Epithelial cell of prostate (primary cell): ENCODE results near the gene CHMP6.

Experiments
- DNase-seq: peaks from one replicate; pipeline ENCODE4 v3.0.0-alpha.2; 2011; ENCODE audit warnings: low read depth, low spot score
- H3K27ac ChIP-seq: fragments of 450-650 bp; 2 replicates; pipeline ENCODE4 v1.5.1; 2017; ENCODE audit warnings: mild to moderate bottlenecking

The CHMP6 gene

DNA sequence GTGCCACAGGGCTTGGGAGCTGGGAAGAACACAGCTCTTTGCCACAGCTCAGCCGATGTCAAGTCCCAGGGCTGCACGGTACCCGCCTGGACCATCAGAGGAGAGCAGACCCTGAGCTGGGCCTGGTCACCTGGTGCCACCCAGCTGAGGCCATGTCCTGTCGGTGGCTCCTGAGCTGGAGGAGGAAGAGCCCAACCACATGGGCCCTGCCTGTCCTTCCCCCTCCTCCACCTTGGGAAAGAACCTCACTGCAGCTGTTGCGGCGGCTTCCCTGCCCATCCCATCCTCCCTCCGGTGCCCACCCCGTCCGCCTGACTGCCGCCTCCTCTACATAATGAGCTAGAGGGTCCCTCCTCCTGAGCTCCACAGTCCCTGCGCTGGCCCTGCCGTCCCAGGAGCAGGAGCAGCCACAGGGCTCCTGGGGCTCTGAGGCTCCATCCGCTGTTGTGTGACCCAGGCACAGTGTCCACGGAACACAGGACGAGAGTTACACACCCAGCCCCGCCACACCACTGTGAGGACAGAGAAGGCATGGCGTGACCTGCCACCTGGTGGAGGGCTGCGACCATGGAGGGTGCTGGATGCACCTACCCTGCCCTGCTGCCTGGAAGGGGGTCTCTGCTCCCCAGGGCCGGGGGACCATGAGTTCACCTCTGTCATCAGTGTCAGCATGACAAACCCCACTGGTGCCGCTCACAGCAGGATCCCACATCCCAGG lies 21.4 kb upstream of the CHMP6 start:
- H3K27ac ChIP-seq, result no peak overlapping the region
- DNase-seq, result no peak

DNA sequence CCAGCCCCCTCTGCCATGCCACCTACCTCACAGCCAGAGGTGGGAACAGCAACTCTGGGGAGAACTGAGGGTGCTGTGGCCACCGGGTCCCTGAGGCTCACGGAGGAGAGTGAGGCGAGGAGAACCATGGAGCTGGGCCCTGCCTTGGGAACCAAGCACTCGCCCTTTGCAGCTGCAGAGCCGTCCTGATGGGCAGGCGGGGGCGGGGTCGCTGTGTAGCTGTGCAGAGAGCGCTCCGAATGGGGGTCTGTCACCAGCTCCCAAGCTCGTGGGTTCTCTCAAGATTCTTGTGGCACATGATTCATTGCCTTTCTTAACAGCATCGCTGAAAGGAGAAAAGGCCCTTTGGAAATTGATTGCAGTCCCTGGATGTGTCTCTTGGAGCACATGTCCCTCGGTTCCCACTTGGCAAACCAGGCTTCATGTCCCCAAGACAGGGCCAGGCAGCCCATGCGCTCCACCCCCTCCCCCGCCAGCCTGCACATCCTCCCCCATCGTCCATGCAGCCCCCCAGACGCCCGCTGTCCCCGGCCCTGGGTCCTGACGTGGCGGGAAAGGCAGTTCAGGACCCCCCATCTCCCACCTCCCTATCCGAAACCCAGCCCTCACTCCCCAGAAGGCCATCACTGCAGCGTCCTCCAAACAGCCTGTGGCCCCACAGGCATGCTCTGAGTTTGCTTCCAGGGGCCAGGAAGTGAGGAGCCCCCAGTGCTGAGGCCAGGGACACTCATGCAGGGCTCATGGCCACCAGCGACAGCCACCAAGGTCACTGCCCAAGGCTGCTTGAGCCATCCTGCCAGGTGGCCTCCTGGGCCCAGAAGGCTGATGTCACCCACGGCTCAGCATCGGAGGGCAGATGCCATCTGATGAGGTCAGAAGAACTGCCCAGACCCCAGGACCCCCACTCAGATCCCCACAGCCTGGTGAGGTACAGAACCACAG lies 20.6 kb upstream of the CHMP6 start:
- DNase-seq, result no peak
- H3K27ac ChIP-seq, result no peak overlapping the region

DNA sequence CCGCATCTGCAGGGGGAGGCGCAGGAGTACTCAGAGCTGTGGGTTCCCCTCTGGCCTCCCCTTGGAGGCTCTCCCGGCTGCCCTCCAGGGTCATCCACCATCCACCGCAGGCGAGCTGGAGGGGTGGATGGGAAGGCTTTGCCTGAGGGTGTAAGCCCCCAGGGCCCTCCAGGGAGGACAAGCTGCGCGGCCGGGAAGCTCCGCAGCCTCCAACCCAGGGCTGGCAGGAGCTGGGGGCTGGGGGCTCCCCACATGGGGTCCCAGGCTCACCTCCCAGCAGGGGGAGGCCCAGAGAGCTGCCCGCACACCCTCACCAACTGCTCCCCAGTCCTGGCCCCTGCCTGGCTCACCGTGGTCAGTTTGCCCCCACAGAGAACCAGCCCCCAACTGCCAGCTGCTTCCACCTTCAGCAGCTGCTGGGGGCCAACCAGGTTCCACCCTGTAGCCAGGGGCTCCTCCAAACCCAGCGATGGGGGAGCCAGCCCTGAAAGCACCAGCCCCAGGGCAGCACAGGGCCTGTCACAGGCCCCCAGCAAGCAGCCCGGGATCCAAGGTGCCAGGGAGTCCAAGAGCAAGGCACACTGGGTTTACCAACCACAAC lies 19.8 kb upstream of the CHMP6 start:
- no peak overlapping the region for H3K27ac ChIP-seq
- DNase-seq, result no peak

DNA sequence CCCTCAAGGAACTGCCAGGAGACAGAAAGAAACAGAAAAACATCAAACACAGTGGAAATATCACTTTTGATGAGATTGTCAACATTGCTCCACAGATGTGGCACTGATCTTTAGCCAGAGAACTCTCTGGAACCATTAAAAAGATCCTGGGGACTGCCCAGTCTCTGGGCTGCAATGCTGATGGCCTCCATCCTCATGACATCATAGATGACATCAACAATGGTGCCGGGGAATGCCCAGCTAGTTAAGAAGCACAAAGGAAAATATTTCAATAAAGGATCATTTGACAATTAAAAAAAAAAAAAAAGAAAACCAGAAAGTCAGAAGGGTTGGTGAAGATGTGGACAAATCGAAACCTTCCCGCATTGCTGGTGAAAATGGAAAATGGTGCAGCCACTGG lies 14.9 kb upstream of the CHMP6 start:
- H3K27ac ChIP-seq, result no peak overlapping the region
- no peak for DNase-seq

DNA sequence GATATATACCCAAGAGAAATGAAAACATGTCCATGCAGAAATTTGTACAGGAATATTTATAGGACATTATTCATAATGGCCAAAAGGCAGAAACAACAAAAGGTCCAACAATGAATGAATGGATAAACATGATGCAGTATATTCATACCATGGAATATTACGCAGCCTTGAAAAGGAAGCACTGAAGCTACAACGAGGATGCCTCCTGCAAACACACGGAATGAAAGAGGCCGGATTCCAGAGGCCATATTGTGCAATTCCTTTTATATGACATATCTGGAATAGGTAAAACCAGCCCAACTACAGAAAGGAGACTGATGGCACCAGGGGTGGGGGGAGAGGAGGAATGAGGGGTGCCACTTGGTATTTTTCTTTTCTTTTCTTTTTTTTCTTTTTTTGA lies 14.5 kb upstream of the CHMP6 start:
- DNase-seq, result no peak
- H3K27ac ChIP-seq, result no peak overlapping the region

DNA sequence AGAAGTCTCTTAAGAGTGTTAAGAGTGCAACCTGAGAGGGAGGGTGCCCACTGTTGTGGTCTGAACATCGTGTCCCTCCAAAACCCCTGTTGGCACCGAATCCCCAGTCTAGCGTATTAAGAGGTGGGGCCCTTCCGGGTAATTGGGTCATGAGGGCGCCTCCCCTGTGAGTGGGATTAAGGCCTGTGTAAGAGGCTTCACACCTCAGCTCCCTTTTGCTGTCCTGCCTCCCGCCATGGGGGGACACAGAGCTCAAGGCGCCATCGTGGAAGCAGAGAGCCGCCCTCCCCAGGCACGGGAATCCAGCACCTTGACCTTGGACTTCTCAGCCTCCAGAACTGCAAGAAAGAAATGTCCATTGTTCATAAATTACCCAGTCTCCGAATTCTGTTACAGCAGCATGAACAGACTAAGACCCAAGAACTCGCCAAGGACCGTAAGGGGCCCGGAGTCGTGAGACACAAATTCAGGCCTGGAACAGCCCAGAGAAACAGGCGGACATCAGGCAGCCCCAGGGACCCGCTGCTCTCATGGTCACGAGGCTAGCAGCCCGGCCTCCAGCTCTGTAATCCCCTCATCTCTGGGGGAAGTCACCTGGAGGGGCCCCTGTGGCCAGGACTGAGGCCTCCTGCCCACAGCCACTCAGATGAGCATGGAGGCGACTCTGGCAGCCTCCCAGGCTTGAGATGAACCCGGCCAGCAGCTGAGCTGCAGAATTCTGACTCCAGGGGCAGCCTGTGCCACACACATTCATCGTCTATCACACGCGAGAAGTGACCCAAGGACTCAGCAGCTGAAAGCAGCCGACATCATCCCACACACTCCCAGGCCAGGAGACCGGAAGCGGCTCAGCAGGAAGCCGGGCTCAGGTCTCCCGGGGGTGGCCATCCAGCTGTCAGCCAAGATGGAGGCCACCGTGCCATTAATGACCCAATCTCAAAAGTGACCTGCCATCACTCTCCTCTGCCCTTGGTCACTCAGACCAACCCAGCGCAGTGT lies 12.8 kb upstream of the CHMP6 start:
- no peak for DNase-seq
- no peak overlapping the region for H3K27ac ChIP-seq

DNA sequence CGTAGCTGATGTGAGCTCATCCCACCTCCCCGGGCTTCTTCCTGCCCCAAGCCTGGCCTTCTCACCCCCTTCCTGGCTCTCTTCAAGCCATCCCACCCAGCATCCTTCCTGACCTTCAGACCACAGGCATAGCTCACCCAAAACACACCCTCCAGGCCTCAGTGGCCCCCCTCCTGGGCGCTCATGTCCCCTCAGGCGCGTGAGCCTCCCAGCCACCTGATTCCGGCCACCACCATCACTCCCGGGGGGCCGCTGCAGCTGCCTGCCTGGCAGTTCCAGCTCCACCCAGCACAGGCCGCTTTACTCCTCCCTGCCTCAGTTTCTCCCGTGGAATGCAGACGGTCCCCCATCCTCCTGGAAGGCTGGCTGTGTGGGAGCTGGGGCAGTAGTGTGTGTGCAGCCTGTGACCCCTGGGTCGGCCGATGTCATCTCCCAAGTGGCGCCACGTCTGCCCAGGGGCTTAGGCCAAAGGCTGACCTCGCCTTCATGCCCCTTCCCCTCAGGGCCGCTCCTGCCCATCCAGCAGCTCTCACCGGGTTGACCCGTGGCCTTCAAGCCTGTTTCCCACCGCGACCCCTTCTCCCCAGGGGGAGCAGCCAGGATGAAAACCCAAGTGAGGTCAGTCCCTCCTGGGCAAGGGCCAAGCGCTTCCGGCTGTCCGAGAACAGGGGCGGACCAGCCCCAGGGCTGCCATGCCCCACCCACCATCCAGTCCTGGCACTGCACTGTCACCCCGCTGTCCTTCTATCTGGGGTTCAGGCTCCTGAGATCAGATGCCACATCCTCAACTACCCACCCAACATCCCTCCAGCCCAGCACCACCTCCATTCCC lies 11.9 kb upstream of the CHMP6 start:
- no peak overlapping the region for H3K27ac ChIP-seq
- no peak for DNase-seq

DNA sequence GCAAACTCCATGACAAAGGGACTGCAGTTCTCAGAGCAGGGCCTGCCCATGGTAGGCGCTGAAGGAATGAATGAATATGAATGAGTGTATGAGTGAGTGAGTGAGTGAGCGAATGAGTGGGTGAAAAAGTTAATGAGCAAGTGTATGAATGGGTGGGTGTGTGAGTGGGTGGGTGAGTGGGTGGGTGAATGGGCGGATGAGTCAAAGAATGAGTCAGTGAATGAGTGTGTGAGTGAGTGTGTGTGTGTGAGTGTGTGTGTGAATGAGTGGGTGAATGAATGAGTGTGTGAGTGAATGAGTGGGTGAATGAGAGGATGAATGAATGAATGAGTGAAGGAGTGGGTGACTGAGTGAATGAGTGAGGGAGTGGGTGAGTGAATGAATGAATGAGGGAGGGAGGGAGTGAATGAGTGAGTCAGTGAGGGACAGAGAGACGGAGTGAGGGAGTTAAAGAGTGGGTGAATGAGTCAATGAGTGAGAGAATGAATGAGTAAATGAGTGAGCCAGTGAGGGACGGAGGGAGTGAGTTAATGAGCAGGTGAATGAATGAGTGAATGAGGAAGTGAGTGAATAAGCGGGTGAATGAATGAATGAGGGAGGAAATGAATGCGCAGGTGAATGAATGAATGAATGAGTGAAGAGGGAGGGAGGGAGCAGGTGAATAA lies 11.1 kb upstream of the CHMP6 start:
- peak; percentile 39 for DNase-seq
- no peak overlapping the region for H3K27ac ChIP-seq

DNA sequence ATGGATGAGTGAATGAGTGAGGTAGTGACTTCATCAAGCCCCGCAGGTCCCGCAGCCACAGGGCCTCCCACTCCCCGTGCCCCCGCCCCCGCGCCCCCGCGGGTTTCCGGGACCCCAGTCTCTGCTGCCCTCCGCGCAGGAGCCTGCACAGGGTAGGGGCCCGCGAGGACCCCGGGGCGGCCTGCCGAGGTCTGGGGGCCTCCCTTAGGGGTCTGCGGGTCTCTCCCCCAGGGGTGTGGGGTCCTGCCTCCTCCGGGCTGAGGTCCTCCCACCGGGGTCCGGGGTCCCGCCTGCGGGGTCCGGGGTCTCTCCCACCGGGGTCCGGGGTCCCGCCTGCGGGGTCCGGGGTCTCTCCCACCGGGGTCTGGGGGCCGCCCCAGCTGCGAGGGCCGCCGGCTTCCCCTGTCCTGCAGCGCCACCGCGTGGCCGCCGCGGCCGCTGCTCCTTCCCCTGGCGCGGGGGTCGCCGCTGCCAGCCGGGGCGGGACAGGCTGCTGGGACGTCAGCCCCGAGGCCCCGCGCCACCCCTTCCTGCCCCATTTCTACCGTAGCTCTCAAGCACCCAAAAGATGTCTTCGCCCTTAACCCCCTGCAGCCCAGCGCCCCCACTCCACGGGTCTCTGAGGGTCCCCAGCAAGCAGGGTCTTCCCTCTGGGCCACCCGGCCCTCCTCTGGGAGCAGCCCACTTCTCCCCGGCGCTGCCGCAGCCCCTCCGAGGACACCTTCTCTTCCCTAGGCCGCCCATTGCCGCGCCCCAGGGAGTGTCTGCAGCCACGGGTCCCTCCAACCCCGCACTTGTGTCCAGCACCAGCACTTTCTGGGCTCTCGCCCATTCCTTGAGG lies 10.4 kb upstream of the CHMP6 start:
- H3K27ac ChIP-seq, result no peak overlapping the region
- no peak for DNase-seq

DNA sequence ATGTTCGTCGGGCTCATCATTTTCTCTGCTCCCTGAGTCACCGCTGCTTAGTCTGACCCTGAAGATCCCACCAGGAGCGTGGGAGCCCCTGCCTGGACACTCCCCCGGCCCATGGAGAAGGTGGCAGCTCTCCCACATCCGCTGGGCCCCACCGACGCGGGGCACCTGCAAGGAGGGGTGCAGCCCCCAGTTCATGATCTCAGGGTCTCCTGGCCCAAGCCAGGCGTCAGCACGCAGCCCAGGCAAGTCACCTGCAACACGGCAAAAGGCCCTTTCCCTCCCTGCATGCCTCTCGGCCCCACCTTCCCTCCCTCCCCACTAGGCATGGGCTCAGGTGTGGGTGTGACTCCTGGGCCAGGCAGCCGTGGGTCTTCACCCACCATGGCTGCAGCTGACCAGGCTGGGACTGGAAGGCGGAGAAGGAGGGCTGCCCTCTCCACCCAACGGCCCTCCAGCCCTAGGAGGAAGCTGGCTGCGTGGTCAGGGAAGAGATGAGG lies 9.7 kb upstream of the CHMP6 start:
- H3K27ac ChIP-seq, result no peak overlapping the region
- DNase-seq, result no peak

DNA sequence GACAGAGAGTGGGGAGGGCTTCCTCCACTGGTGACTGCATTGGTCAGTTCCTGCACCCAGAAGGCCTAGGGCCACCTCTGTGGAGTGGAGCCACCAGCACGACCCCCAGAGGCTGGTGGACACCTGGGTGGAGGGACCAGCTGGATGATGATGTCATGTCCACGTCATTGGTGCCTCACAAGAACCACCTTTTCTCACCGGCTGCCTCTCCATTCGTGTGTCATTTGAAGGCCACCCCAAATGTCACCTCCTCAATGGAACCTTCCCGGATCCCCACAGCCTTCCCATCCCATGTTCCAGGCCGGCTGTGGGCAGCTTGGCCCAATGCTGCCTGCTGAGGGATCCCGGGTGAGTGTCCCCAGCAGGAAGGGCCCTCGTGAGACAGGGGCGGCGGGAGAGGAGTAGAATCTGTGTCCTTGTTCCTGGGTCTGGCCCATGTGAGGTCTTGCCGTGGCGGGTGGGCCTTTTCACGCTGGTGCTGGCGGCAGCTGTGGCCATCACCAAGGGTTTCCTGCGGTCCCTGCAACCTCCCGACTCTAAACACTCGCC lies 9.1 kb upstream of the CHMP6 start:
- DNase-seq, result no peak
- no peak overlapping the region for H3K27ac ChIP-seq

DNA sequence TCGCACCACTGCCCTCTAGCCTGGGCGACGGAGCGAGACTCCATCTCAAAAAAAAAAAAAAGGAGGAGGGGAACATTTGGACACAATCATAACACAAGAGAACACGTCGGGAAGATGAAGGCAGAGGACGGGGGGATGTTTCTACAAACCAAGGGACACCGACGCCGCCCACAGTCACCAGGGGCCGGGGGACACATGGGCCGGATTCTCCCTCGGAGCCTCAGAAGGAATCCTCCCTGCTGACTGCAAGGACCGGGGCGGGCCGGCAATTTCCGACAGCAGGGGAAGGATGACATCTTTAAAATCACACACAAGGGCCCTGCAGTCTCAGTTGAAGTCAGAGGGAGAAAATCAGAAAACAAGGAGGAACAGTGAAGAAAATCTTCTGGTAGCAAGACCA lies 8.1 kb upstream of the CHMP6 start:
- no peak for DNase-seq
- no peak overlapping the region for H3K27ac ChIP-seq

DNA sequence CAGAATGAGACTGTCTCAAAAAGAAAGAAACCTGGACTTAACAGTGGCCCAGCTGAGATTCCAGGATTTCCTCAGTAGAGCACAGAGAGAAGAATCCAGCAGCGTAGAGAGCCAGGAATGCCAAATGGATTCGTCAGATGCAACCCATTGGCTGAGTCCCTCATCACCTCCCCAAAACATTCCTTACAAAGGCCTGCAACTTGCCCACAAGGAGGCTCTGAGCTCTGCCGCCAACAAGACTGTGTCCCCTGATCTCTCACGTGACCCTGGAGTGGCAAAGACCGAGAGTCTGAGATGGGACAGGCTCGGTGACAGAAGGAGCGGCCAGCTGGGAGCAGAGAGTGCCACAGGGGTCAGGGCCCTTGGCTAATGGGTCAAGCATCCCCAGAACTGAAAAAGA lies 6.9 kb upstream of the CHMP6 start:
- H3K27ac ChIP-seq, result no peak overlapping the region
- DNase-seq, result no peak

DNA sequence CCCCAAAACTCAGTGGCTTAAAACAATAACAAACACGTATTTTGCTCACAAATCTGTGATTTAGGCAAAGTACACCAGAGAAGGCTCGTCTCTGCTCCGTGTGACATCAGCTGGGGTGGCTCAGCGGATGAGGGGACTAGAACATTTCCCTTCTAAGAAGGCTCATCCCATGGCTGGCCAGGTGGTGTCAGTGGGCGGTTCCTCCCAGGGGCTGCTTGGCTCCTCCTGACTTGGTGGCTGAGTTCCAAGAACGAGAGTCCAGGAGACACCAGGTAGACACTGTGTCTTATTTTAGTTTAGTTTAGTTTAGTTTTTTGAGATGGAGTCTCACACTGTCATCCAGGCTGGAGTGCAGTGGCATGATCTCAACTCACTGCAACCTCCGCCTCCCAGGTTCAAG lies 5.6 kb upstream of the CHMP6 start:
- no peak overlapping the region for H3K27ac ChIP-seq
- no peak for DNase-seq

DNA sequence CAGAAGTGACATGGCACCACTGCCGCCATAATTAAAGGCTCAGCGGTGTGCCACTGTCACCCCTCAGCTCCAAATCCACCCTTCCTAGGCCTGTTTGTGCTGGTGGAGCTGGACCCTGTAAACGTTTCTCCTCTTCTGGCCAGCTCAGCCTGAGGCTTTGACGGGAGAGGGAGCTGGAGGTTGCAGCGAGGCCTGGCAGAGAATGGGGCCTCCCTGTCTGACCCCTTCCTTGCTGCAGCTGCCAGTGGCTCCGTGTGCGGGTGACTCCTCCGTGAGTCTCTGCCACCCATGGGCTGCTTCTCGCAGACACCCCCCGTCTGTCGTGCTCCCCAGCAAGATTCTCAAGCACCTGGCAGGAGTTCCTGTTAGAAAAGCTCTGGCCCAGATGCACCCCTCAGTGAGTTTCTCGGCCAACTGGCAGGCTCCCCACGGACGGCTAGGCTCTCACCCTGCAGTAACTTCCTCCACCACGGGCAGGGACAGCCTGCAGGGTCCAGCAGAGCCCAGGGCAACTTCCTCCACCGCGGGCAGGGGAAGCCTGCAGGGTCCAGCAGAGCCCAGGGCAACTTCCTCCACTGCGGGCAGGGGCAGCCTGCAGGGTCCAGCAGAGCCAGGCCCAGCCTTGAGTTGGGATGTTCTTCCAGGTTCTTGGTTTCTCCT lies 4.7 kb upstream of the CHMP6 start:
- no peak for DNase-seq
- H3K27ac ChIP-seq, result no peak overlapping the region

DNA sequence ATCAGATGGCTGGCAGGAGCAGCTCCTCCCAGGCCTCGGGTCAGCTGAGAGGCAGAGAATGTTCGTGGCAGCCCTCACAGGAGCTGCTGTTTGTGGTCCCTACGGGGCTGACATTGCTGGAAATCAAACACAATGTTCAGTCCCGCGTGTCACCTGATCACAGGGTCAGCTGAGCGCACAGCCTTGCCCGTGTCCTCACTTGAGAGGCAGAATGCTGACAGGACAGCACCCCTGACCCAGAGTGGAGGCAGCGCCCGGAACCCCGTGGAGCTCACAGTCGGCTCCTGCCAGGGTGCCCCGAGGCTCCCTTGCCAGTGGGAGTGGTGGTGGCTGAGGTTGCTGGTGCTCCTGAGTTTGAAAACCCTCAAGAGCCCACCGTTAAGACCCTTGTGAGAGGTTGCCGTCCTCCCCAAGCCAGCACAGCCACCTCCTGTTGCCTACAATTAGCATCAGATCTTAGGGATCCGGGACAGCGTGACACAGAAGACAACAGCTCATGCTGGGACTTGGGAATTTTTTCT lies 3.6 kb upstream of the CHMP6 start:
- no peak overlapping the region for H3K27ac ChIP-seq
- DNase-seq, result no peak

DNA sequence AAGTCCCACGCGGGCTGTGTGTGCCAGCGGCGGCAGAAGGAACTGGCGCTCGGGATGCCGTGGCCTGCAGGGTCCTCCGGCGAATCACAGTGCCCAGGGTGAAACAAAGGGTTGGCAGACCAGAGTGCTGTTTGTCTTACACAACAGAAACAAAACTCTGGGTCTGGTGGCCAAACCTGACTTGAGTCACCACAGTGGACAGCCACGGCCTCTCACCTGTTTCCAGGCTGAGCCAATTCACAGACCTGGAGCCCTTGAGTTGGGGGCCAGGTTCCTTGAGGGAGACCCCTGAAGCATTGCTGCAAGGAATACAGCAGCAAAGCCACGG lies 2.1 kb upstream of the CHMP6 start:
- no peak overlapping the region for H3K27ac ChIP-seq
- no peak for DNase-seq
